ENCODE data around the gene PPP6R3. TPM values are rescaled to one million over a fixed set of nuclear protein-coding genes. Genes with fewer than 3 reads are reported as not detected.

Gene PPP6R3
- total and polyA plus RNA-seq, 2 of the 8 experiments (the other 6 are each of a cell fraction or from before 2014, with no cell fraction given) = 44.6 to 150 TPM

- no peak overlapping the region for H4K8ac ChIP-seq (ENCODE audit: extremely low read depth, insufficient read depth, low read length)
- no peak overlapping the region for H2BK5ac ChIP-seq (ENCODE audit: low read depth, low read length)
- peaks cover 0 to 3% (median 0%) of the 10 kb centered on the region in 4 experiments; a peak in 2 of 7 replicates for H3K4me1 ChIP-seq (replicated peaks in 1 of 4; ENCODE audit: control insufficient read depth in 3 of 4, insufficient read depth in 4 of 4, low read length in 3 of 4)
- no peak overlapping the region for H3K23ac ChIP-seq (ENCODE audit: insufficient read length)
- H3K4me3 ChIP-seq (ENCODE audit: extremely low read depth in 1 of 4, insufficient read depth in 2 of 4, low read depth in 3 of 4, low read length in 4 of 4) = no peak overlapping the region
- no peak overlapping the region for H4K5ac ChIP-seq (ENCODE audit: insufficient read length, low read depth, low read length)
- DNase-seq (ENCODE audit: low read depth in 1 of 2, low spot score in 2 of 2) (no peak), FAIRE-seq (no peak)
- WGBS, 2 experiments (ENCODE audit: extremely low coverage in 1 of 2, insufficient coverage in 1 of 2, insufficient read length in 1 of 2, insufficient replicate concordance in 2 of 2, low coverage in 1 of 2, low lambda C conversion rate in 2 of 2, missing lambda C conversion rate in 1 of 2) = 94% methylated on average over 3 of the region's 3 CpGs; no CpG with 5 or more reads in 1 of the 2 experiments
- no peak overlapping the region for H3K4me2 ChIP-seq (ENCODE audit: insufficient read depth in 1 of 2, low read depth in 2 of 2, low read length in 2 of 2)
- no peaks in the 10 kb centered on the region for H3K9me3 ChIP-seq (ENCODE audit: insufficient read depth in 2 of 2, low read depth in 1 of 2, low read length in 1 of 2)
- no peak overlapping the region for H3K9ac ChIP-seq (replicated peaks in 1 of 4; ENCODE audit: extremely low read depth in 1 of 4, low read depth in 3 of 4, low read length in 3 of 4)
- no peak overlapping the region for H3K27ac ChIP-seq (ENCODE audit: low read depth, low read length)
- no peaks in the 10 kb centered on the region for H3K27me3 ChIP-seq (replicated peaks in 1 of 4; ENCODE audit: control insufficient read depth in 3 of 4, extremely low read depth in 1 of 4, insufficient read depth in 3 of 4, low read length in 3 of 4)
- H2AFZ ChIP-seq (ENCODE audit: low read length) = no peak overlapping the region
- H3K56ac ChIP-seq (replicated peaks; ENCODE audit: insufficient read length, low read depth, low read length) = no peak overlapping the region
- H2AK5ac ChIP-seq (ENCODE audit: low read depth, low read length) = no peak overlapping the region
- H3K4ac ChIP-seq (replicated peaks; ENCODE audit: insufficient read length, low read depth, low read length) = no peak overlapping the region
- no peak overlapping the region for H2BK15ac ChIP-seq (ENCODE audit: low read length)
- peaks cover 9 to 58% (median 25%) of the 10 kb centered on the region in 4 experiments for H3K36me3 ChIP-seq (ENCODE audit: control insufficient read depth in 2 of 4, insufficient read depth in 4 of 4, low read length in 3 of 4)
- H3K14ac ChIP-seq (ENCODE audit: insufficient read length) = no peak overlapping the region
- CTCF ChIA-PET (ENCODE audit: partially characterized antibody) = interaction anchor here (1.1 to 1.4 kb wide), 2 partner anchors 17 to 275 kb away, joined by 3 read pairs; no protein-coding TSS in a partner anchor
- H2BK12ac ChIP-seq (ENCODE audit: low read depth, low read length) = no peak overlapping the region
- H3K18ac ChIP-seq (ENCODE audit: extremely low read depth, low read length) = no peak overlapping the region
- no peaks in the 10 kb centered on the region for H3K23me2 ChIP-seq (ENCODE audit: low read depth, low read length)
- peaks cover 0 to 90% of the 10 kb centered on the region in 2 experiments; a peak in 3 of 4 replicates for H3K79me2 ChIP-seq (ENCODE audit: control insufficient read depth in 1 of 2, insufficient read depth in 2 of 2, low read length in 2 of 2)
- H3K79me1 ChIP-seq (ENCODE audit: low read depth, low read length) = peaks cover 17% of the 10 kb centered on the region; the same call in 1 of the 2 replicates
- no peak overlapping the region for H4K91ac ChIP-seq (replicated peaks; ENCODE audit: insufficient read length, low read length)
- peaks cover 7 to 15% of the 10 kb centered on the region in 2 experiments for H4K20me1 ChIP-seq (replicated peaks in 1 of 2; ENCODE audit: control insufficient read depth in 1 of 2, insufficient read depth in 2 of 2, low read length in 2 of 2)
- POLR2A ChIA-PET (ENCODE audit: partially characterized antibody) = interaction anchor here (0.5 to 1.3 kb wide), 3 partner anchors 8 to 14 kb away, joined by 3 read pairs; no protein-coding TSS in a partner anchor
- H2BK120ac ChIP-seq (replicated peaks; ENCODE audit: low read depth, low read length) = no peak overlapping the region
- no peak overlapping the region for H2BK20ac ChIP-seq (ENCODE audit: low read length)
- TF ChIP-seq, protein P1, sequence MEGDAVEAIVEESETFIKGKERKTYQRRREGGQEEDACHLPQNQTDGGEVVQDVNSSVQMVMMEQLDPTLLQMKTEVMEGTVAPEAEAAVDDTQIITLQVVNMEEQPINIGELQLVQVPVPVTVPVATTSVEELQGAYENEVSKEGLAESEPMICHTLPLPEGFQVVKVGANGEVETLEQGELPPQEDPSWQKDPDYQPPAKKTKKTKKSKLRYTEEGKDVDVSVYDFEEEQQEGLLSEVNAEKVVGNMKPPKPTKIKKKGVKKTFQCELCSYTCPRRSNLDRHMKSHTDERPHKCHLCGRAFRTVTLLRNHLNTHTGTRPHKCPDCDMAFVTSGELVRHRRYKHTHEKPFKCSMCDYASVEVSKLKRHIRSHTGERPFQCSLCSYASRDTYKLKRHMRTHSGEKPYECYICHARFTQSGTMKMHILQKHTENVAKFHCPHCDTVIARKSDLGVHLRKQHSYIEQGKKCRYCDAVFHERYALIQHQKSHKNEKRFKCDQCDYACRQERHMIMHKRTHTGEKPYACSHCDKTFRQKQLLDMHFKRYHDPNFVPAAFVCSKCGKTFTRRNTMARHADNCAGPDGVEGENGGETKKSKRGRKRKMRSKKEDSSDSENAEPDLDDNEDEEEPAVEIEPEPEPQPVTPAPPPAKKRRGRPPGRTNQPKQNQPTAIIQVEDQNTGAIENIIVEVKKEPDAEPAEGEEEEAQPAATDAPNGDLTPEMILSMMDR (IDR thresholded peaks at IDR 0.05; ENCODE audit: control extremely low read depth in 1 of 3, insufficient read depth in 1 of 3, low read depth in 1 of 3, low read length in 3 of 3) = no peak
- no peak for TF ChIP-seq YY1 (IDR thresholded peaks at IDR 0.05; ENCODE audit: low read depth, low read length)
- no peak for TF ChIP-seq BCL11A (IDR thresholded peaks at IDR 0.05; ENCODE audit: low read depth in 2 of 2, low read length in 2 of 2)
- TF ChIP-seq MAFK (IDR thresholded peaks at IDR 0.05; ENCODE audit: low read depth, low read length) = no peak
- no peak for TF ChIP-seq EGR1 (IDR thresholded peaks at IDR 0.05; ENCODE audit: borderline replicate concordance, low read depth, low read length)
- no peak for TF ChIP-seq TBP (IDR thresholded peaks at IDR 0.05; ENCODE audit: low read depth, low read length)
- TF ChIP-seq SAP30 (IDR thresholded peaks at IDR 0.05; ENCODE audit: insufficient read depth, insufficient replicate concordance, low read length) = no peak
- no peak for TF ChIP-seq SUZ12 (IDR thresholded peaks at IDR 0.05; ENCODE audit: low read length)
- TF ChIP-seq HDAC6 (IDR thresholded peaks at IDR 0.05; ENCODE audit: low read depth, low read length) = no peak
- TF ChIP-seq, protein P2, sequence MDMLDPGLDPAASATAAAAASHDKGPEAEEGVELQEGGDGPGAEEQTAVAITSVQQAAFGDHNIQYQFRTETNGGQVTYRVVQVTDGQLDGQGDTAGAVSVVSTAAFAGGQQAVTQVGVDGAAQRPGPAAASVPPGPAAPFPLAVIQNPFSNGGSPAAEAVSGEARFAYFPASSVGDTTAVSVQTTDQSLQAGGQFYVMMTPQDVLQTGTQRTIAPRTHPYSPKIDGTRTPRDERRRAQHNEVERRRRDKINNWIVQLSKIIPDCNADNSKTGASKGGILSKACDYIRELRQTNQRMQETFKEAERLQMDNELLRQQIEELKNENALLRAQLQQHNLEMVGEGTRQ (IDR thresholded peaks at IDR 0.05; ENCODE audit: low read length) = no peak
Measured at GRCh38 chr11:68523743-68524142, 63.2 kb downstream of the PPP6R3 start.
